SK-N-MC (cell line): ENCODE results near the gene VAV2.

Source experiments
- DNase-seq: peaks from one replicate; pipeline ENCODE4 v3.0.0-alpha.2; 2011; ENCODE audit warnings: low read depth, low spot score
- H3K27ac ChIP-seq: fragments of 200-600 bp; sonication (generic); 2 replicates; pipeline ENCODE4 v1.5.1; 2016; ENCODE audit warnings: mixed run types
- H3K36me3 ChIP-seq: fragments of 200-600 bp; sonication (generic); 2 replicates; pipeline ENCODE4 v1.6.1; 2017; ENCODE audit warnings: antibody characterized with exemption, low read length, mixed read lengths; ENCODE audit not compliant: insufficient read depth
- H3K4me3 ChIP-seq: fragments of 200-600 bp; sonication (generic); 2 replicates; pipeline ENCODE4 v1.5.1; 2016
- H3K9ac ChIP-seq: fragments of 200-600 bp; sonication (generic); 2 replicates; pipeline ENCODE4 v1.8.0; 2017; ENCODE audit warnings: mixed run types, mixed read lengths; ENCODE audit not compliant: insufficient read length
- H3K9me3 ChIP-seq: fragments of 200-600 bp; sonication (generic); 2 replicates; pipeline ENCODE4 v1.6.1; 2017; ENCODE audit warnings: low read depth, mild to moderate bottlenecking, antibody characterized with exemption, low read length, moderate library complexity, mixed read lengths
- EZH2 ChIP-seq: fragments of 200-600 bp; sonication (generic); IDR thresholded peaks from one replicate; pipeline ENCODE4 v1.6.1; 2017; ENCODE audit warnings: antibody characterized with exemption
- FOXP2 ChIP-seq: optimal IDR thresholded peaks from 2 replicates; pipeline ENCODE3; 2011; ENCODE audit warnings: mild to moderate bottlenecking, moderate library complexity; ENCODE audit not compliant: insufficient read depth; ENCODE audit errors: extremely low read length, control extremely low read depth
- POLR2AphosphoS5 ChIP-seq: IDR thresholded peaks from 2 replicates; pipeline ENCODE4 v1.6.1; 2012; ENCODE audit warnings: mild to moderate bottlenecking, low read depth, low read length, borderline replicate concordance

VAV2 gene

DNA sequence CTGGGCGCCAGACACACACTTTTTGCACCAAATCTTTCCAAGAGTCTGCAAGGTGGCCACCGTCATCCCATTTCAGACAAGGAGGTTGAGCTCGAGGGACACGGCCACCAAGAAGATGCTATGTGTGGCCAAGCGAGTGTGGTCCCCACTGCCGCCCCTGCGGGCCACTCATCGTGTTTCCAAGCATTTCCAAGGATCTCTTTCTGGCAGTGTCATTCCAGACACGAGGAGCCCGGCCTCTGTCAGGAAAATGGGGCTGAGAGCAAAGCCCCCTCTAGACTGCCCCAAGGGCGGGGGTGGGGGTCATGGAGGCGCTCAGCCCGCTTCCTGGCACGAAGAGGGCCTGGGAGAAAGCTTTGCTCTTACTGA lies 10.6 kb downstream of the VAV2 start:
- TF ChIP-seq EZH2 (no peak), FOXP2 (no peak), POLR2AphosphoS5 (no peak)
- no peak for DNase-seq
- H3K4me3 ChIP-seq = no peak overlapping the region
- no peaks in the 10 kb centered on the region for H3K9me3 ChIP-seq
- no peaks in the 10 kb centered on the region for H3K36me3 ChIP-seq
- H3K27ac ChIP-seq = no peak overlapping the region
- no peak overlapping the region for H3K9ac ChIP-seq

DNA sequence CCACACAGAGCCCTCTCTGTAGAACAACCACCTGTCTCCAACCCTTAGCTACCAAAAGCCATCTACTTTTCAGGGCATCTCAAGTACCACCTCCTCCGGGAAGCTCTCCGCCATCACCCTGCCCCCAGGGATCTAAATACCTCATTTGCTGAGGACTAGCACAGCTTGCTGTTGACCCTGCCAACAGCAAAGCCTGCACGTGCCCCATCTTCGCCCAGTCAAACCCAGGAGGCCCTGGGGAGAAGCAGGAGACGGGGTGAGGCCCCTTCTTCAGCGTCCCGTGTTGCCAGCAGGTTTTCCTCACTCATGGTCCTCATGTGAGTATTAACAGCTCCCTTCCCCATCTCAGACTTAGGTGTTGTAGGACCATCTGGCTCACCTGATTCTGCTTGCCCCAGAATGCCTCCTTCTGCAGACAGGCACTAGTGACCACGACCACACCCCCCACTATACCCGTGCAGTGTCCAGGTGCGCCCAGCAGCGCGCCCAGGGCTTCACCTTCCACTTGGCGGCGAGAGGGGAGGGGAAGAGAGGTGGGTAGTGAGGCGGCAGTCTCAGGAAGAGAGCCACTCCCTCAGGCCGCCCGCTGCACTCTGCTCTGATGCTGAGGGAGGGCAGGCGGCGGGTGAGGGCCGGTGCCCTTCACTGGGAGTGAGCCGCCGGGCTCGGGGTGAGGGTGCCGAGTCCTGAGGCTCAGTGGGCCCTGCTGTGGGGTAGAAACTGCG lies 11.1 kb downstream of the VAV2 start:
- no peak overlapping the region for H3K27ac ChIP-seq
- no peaks in the 10 kb centered on the region for H3K9me3 ChIP-seq
- TF ChIP-seq FOXP2 (no peak), POLR2AphosphoS5 (no peak), EZH2 (no peak)
- no peak for DNase-seq
- H3K36me3 ChIP-seq = no peaks in the 10 kb centered on the region
- H3K4me3 ChIP-seq = no peak overlapping the region
- no peak overlapping the region for H3K9ac ChIP-seq

DNA sequence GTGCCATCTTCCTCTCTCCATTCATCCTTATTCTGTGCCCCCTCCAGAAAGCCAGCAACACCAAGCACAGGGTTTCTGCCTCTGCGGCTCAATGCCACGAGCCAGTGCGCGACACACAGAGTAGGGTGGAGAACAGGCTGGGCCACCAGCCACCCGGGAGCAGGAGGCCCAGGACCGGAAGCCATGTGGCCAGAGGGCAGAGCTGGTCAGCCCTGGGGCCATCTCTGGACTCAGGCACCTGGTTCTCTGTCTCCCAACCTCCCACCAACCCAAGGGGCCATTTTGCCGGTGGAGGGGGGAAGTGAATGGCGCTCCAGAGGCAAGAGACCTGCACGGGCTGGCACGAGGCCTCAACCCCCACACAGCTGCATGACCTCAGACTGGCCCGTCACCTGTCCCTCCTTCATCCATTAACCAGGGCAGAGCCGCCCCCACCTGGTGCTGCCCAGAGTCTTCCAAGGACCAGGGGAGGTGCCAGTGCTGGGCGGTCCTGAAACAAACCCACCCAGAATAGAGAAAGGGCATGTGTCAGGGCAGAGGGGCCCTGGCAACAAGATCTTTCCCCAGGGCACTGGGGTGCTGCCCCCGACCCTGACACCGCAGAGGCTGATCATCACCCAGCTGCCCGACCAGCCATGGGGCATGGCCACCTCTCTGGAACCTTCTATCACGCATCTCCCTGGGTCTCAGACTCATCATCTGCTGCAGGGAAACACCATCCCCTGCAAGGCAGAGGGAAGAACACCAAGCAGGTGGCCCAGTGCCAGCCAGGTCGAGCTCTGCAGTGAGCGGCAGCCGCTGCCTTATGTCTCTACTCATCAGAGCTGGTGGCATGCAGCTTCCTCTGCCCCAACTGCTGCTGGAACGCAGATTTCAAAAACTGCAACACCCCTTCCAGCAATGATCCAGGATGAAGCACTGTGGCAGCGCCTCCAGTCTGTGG lies 11.9 kb downstream of the VAV2 start:
- no peak overlapping the region for H3K9ac ChIP-seq
- TF ChIP-seq EZH2 (no peak), POLR2AphosphoS5 (no peak), FOXP2 (no peak)
- H3K27ac ChIP-seq = no peak overlapping the region
- H3K36me3 ChIP-seq = no peaks in the 10 kb centered on the region
- H3K4me3 ChIP-seq = no peak overlapping the region
- H3K9me3 ChIP-seq = no peaks in the 10 kb centered on the region
- DNase-seq = no peak

DNA sequence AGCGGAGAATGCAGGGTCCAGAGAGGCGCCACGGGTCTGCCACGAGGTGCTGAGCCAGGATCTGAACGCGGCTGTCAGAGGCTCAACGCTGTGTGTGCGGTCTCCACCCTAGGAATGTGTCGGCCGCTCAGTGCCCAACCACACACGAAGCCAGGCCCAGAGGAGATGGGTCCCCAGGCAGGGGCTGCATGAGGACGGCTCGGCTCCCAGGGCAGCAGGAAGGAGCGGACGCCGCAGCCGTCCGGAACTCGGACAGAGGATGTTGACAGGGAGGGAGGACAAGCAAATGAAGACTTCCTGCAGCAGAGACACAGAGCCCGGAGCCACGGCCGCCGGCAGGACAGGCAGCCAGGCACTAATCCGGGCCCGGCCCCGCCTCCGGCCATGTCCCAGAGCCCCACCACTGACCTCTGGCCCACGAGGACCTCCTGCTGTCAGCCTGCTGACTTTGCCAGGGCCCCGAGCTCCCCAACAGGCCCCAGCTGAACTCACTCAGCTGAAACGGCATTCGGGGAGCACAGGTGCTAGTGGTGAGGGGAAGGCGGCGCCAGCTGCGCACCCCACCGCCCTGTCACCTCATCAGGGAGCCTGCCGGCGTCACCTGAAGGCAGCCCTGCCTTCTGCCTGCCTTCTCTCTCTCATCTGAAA lies 12.7 kb downstream of the VAV2 start:
- Histone ChIP-seq H3K4me3 (no peak overlapping the region), H3K36me3 (no peaks in the 10 kb centered on the region), H3K9ac (no peak overlapping the region)

DNA sequence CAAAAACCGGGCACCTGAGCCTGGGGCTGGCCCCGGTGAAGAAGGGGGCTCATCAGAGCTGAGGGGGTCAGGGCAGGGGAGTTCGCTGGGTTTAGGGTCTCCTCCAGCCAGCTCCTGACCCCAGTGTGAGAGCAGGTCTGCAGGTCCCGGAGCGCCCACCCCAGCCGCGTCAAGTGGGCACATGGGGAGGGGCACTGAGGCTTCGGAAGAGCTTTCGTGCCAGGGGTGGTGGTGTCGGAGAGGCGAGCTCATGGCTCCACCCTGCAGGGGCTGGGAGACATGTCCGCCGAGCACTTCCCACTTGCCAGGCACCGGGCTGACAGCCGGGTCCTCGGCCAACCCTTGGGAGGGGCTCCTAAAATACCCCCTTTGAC lies 13.2 kb downstream of the VAV2 start:
- Histone ChIP-seq H3K27ac (no peak overlapping the region), H3K9ac (no peak overlapping the region), H3K9me3 (no peaks in the 10 kb centered on the region), H3K4me3 (no peak overlapping the region), H3K36me3 (no peaks in the 10 kb centered on the region)
- TF ChIP-seq FOXP2 = no peak
- no peak for TF ChIP-seq POLR2AphosphoS5
- no peak for TF ChIP-seq EZH2
- DNase-seq = no peak

More for the DNA sequence above, 12.7 kb downstream of the VAV2 start:
- H3K9me3 ChIP-seq = no peaks in the 10 kb centered on the region
- DNase-seq = no peak
- H3K27ac ChIP-seq = no peak overlapping the region
- no peak for TF ChIP-seq FOXP2
- TF ChIP-seq POLR2AphosphoS5 = no peak
- TF ChIP-seq EZH2 = no peak

DNA sequence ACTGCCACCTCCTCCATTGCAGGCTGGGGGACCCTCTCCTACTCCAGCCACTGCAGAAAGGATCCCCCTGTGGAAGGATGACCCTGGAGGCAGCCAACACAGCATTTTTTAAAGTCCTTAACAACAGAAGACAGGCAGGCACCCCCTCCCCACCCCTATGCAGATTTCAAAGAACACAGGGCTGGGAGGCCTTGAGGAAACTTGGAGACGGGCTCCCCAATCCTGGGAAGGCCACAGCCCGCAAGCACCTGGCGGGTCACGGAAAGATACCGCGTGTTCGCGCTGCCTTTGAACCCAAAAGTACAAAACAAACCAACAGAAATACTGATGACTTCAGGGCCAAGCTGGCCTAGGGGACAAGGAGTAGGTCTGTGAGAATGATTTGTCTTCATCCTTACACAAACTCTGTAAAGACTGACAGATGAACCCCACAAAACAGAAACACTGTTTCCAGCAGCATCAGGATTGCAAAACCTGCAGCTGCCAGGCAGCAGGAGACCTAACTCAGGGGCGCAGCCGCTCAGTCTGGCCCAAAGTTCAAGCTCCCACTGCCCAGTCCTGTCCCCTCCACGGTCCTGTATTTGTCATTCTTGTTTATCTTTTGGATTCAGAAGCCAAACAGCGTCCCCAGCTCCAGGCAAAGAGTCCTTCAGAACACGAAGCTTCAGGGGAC lies 13.8 kb downstream of the VAV2 start:
- no peak for DNase-seq
- H3K9me3 ChIP-seq = no peaks in the 10 kb centered on the region
- no peaks in the 10 kb centered on the region for H3K36me3 ChIP-seq
- H3K9ac ChIP-seq = no peak overlapping the region
- TF ChIP-seq POLR2AphosphoS5 = no peak
- TF ChIP-seq EZH2 = no peak
- no peak for TF ChIP-seq FOXP2
- no peak overlapping the region for H3K4me3 ChIP-seq
- H3K27ac ChIP-seq = no peak overlapping the region

DNA sequence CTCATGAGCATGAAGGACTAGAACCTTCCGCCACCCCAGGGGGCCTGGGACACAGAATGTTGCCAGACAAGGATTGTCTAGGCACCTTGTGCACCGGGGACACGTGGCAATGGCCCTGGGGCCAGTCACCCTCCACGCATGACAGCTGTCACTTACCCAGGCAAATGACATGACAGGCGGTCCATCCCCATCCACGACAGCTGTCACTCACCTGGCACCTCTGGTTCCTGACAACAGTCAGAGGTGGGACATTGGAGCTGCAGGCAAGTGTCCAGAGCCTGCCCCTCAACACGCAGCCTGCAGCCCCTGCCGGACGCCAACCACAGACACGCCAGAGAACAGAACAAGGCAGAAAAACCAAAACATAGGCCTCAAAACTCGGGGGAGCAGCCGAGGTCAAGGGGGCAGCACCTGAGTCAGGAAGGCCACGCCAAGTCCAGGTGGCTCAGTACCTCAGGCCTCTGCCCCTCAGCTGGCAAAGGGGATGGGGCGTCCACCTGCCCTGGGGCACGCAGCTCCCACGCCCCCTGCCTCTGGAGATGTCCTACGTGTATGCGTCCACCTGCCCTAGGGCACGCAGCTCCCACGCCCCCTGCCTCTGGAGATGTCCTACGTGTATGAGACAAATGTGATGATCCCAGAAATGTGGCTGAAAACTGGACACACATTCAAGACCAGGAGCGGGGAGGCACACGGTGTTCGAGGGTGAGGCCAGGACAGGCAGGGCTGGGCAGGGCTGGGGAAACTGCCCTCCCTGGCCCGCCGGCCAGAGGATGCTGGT lies 14.5 kb downstream of the VAV2 start:
- H3K9ac ChIP-seq = no peak overlapping the region
- no peak overlapping the region for H3K27ac ChIP-seq
- no peaks in the 10 kb centered on the region for H3K9me3 ChIP-seq
- H3K4me3 ChIP-seq = no peak overlapping the region
- H3K36me3 ChIP-seq = no peaks in the 10 kb centered on the region
- no peak for DNase-seq
- TF ChIP-seq EZH2 (no peak), FOXP2 (no peak), POLR2AphosphoS5 (no peak)
